GM18499 (cell line): ENCODE measurements around the gene CACNA1H.

Experiments
- ATAC-seq: cut with Tn5 transposase; IDR thresholded peaks from one replicate; pipeline ENCODE4 v1.9.1; 2021; ENCODE audit warnings: moderate number of reproducible peaks; ENCODE audit not compliant: insufficient read depth, unreplicated experiment

Gene CACNA1H

DNA sequence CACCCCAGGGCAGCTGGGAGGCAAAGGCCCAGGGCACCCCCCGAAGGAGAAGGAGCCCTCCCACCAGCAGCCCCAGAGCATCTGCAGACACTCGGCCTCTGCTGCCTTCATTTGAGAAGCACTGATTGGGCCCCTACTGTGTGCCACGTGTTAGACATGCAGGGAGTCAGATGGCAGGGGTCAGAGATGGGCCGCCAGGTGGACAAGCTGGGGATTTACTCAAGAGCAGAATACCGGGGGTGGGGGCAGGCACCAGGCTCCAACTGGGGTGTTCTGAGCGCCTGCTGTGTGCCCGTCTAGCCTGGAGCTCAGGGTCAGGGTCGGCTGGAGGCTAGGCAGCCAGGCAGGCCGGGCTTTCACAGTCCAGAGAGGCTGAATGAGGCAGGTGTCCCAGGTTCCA is 53.4 kb downstream of the CACNA1H start:
- ATAC-seq: no peak

GRCh38 chr16:1206786-1207185 is 53.9 kb downstream of the CACNA1H start:
- no peak for ATAC-seq

DNA sequence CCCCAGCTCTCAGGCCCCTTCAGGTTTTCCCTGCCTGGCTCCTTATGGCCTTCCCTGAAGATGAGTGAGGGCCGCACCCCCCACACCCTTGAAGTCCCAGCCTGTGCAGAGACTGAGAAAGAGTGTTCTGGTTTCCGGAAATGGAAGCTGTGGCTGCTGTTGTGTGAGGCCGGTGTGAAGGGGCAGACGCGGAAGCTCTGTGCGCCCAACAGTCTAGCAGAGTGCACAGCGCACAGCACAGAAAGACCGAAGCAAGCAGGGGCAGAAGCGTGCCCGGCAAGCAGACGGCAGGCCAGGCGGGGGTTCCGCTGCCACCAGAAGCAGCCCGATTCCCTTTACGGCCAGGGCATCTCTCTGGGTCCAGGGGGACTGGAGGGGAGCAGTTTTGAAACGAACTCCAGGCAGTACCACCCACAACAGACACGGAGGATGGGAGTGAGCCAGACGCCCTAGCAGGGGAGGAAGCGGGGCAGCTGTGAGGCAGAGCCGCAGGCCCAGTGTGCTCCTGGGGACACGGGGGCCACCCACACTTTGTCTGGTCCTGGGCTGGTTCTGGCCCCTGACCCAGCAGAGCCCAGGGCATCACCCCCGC is 55.4 kb downstream of the CACNA1H start:
- no peak for ATAC-seq

DNA sequence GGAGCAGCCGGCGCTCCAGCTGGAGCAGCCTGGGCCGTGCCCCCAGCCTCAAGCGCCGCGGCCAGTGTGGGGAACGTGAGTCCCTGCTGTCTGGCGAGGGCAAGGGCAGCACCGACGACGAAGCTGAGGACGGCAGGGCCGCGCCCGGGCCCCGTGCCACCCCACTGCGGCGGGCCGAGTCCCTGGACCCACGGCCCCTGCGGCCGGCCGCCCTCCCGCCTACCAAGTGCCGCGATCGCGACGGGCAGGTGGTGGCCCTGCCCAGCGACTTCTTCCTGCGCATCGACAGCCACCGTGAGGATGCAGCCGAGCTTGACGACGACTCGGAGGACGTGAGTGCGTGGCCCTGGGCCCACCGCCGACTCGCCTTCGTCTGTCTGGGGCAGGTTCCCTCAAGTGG is 56.2 kb downstream of the CACNA1H start:
- ATAC-seq: no peak

- ATAC-seq: no peak
These were observed 57.6 kb downstream of the CACNA1H start for GRCh38 chr16:1210461-1210860.

GRCh38 chr16:1211451-1212268 is 58.8 kb downstream of the CACNA1H start:
- no peak for ATAC-seq

GRCh38 chr16:1212616-1213194 is 59.8 kb downstream of the CACNA1H start:
- no peak for ATAC-seq

- no peak for ATAC-seq
These were observed 60.3 kb downstream of the CACNA1H start for GRCh38 chr16:1213231-1213630.

- no peak for ATAC-seq
These were observed 61.0 kb downstream of the CACNA1H start for GRCh38 chr16:1213796-1214372.

DNA sequence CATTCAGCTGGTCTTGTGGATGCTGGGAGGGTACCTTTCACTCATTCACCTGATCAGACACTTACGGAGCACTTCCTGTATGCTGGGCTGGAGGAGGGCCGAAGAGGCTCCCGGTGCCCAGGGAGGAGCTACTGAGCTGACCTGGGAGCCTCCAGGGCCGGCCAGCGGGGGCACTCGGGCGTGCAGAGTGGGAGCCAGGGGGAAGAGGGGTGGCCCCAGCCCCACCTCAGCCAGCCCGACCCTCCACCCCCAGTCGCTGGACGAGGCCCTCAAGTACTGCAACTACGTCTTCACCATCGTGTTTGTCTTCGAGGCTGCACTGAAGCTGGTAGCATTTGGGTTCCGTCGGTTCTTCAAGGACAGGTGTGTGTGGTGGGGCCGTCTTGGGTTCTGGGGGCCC is 61.8 kb downstream of the CACNA1H start:
- no peak for ATAC-seq

- ATAC-seq: no peak
These were observed 62.8 kb downstream of the CACNA1H start for GRCh38 chr16:1215574-1216295.

DNA sequence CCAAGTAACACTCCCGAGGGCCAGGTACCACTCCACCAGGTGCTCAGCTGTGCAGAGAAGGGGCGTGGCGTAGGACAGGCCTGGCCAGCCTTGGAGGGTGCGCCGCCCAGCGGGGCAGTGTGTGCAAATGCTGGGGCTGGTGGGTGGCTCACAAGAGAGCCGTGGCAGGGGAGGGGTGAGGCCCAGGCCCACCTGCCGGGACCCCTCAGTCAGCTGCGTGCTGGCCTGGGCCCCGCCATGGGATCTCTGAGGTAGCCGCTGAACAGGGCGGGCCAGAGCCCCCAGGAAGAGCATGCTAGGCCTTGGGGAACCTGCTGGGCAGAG is 63.4 kb downstream of the CACNA1H start:
- ATAC-seq: no peak

- ATAC-seq: no peak
These were observed 63.9 kb downstream of the CACNA1H start for GRCh38 chr16:1216681-1217400.

DNA sequence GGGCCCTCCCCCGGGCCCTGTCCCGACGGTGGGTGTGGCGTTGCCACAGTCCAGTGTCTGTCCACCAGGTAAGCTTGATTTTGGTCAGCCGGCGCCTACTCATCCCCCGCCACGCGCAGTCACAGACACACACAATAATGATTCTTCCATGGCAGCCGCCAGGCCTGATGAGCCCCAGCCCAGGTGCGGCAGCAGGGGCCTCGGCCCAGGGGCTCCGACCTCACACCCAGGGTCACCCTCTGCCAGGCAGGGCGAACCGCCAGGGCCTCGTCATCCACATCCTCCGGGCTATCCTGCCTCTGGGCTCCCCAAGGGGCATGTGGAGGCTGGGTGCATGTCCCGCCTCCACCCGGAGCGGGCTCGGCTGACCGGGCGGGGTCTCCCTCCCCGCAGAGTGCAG is 64.6 kb downstream of the CACNA1H start:
- no peak for ATAC-seq

GRCh38 chr16:1218061-1218929 is 65.4 kb downstream of the CACNA1H start:
- no peak for ATAC-seq

GRCh38 chr16:1218930-1219611 is 66.2 kb downstream of the CACNA1H start:
- ATAC-seq: no peak

GRCh38 chr16:1220098-1220728 is 67.3 kb downstream of the CACNA1H start:
- no peak for ATAC-seq
